ENCODE measurements around the gene SCN1B.
A peak's percentile ranks its signal among the peaks of the same experiment; 100 is the strongest.

The SCN1B gene

GRCh38 chr19:35031072-35031881, 1.0 kb downstream of the SCN1B start (continued):
- TF ChIP-seq ZNF692 (tag by site-specific recombination; IDR thresholded peaks at IDR 0.05), result peak; percentile 77
- no peak for TF ChIP-seq ZFP41 (tag by site-specific recombination; IDR thresholded peaks at IDR 0.05; ENCODE audit: borderline replicate concordance)
- TF ChIP-seq, protein P1, sequence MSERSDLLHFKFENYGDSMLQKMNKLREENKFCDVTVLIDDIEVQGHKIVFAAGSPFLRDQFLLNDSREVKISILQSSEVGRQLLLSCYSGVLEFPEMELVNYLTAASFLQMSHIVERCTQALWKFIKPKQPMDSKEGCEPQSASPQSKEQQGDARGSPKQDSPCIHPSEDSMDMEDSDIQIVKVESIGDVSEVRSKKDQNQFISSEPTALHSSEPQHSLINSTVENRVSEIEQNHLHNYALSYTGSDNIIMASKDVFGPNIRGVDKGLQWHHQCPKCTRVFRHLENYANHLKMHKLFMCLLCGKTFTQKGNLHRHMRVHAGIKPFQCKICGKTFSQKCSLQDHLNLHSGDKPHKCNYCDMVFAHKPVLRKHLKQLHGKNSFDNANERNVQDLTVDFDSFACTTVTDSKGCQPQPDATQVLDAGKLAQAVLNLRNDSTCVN (tag by site-specific recombination; optimal IDR thresholded peaks at IDR 0.05), result peak; percentile 95
- peak; percentile 96 for TF ChIP-seq ZBTB10 (tag by site-specific recombination; IDR thresholded peaks at IDR 0.05)
- peak; percentile 86 for TF ChIP-seq GLIS1 (tag by site-specific recombination; IDR thresholded peaks at IDR 0.05)
- TF ChIP-seq REPIN1 (tag by site-specific recombination; IDR thresholded peaks at IDR 0.05; ENCODE audit: low read depth), result 0 out of 2 replicates have a peak, but pooled peaks have one; percentile 15
- TF ChIP-seq HIC1 (tag by site-specific recombination; IDR thresholded peaks at IDR 0.05), result peak; percentile 97
- peak; percentile 100 for TF ChIP-seq ZNF366 (tag by site-specific recombination; conservative IDR thresholded peaks at IDR 0.05)
- TF ChIP-seq ZFHX2 (tag by site-specific recombination; conservative IDR thresholded peaks at IDR 0.05), result peak; percentile 96
- TF ChIP-seq ZNF266 (tag by site-specific recombination; IDR thresholded peaks at IDR 0.05; ENCODE audit: low read depth), result peak; percentile 84
- TF ChIP-seq, protein P2, sequence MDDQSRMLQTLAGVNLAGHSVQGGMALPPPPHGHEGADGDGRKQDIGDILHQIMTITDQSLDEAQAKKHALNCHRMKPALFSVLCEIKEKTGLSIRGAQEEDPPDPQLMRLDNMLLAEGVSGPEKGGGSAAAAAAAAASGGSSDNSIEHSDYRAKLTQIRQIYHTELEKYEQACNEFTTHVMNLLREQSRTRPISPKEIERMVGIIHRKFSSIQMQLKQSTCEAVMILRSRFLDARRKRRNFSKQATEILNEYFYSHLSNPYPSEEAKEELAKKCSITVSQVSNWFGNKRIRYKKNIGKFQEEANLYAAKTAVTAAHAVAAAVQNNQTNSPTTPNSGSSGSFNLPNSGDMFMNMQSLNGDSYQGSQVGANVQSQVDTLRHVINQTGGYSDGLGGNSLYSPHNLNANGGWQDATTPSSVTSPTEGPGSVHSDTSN (CRISPR knock-in tag; IDR thresholded peaks at IDR 0.05), result no peak
- 0 out of 2 replicates have a peak, but pooled peaks have one; percentile 64 for TF ChIP-seq KLF7 (tag by site-specific recombination; IDR thresholded peaks at IDR 0.05; ENCODE audit: borderline replicate concordance)
- TF ChIP-seq TSHZ1 (tag by site-specific recombination; IDR thresholded peaks at IDR 0.05; ENCODE audit: borderline replicate concordance), result peak; percentile 37; the same call in 1 of the 2 replicates
- TF ChIP-seq ZXDB (tag by site-specific recombination; IDR thresholded peaks at IDR 0.05), result peak; percentile 81
- TF ChIP-seq HOXA7 (CRISPR knock-in tag; IDR thresholded peaks at IDR 0.05; ENCODE audit: borderline replicate concordance), result no peak
- TF ChIP-seq MZF1 (tag by site-specific recombination; IDR thresholded peaks at IDR 0.05; ENCODE audit: borderline replicate concordance), result no peak
- TF ChIP-seq ZNF529 (tag by site-specific recombination; IDR thresholded peaks at IDR 0.05; ENCODE audit: insufficient replicate concordance), result no peak
- TF ChIP-seq ZNF23 (tag by site-specific recombination; IDR thresholded peaks at IDR 0.05; ENCODE audit: borderline replicate concordance), result no peak
- TF ChIP-seq ZIC2 (tag by site-specific recombination; IDR thresholded peaks at IDR 0.05), result peak; percentile 97
- TF ChIP-seq ZNF146 (tag by site-specific recombination; IDR thresholded peaks at IDR 0.05), result peak; percentile 13; the same call in 1 of the 2 replicates
- TF ChIP-seq, protein P3, sequence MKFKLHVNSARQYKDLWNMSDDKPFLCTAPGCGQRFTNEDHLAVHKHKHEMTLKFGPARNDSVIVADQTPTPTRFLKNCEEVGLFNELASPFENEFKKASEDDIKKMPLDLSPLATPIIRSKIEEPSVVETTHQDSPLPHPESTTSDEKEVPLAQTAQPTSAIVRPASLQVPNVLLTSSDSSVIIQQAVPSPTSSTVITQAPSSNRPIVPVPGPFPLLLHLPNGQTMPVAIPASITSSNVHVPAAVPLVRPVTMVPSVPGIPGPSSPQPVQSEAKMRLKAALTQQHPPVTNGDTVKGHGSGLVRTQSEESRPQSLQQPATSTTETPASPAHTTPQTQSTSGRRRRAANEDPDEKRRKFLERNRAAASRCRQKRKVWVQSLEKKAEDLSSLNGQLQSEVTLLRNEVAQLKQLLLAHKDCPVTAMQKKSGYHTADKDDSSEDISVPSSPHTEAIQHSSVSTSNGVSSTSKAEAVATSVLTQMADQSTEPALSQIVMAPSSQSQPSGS (tag by site-specific recombination; IDR thresholded peaks at IDR 0.05; ENCODE audit: low read depth), result no peak
- peak; percentile 67 for TF ChIP-seq SP3 (tag by site-specific recombination; IDR thresholded peaks at IDR 0.05)
- TF ChIP-seq IKZF3 (tag by site-specific recombination; IDR thresholded peaks at IDR 0.05), result peak; percentile 85
- TF ChIP-seq ZNF221 (tag by site-specific recombination; IDR thresholded peaks at IDR 0.05; ENCODE audit: borderline replicate concordance), result no peak

All from HEK293 (cell line).